GM18507 (cell line): Measurements from ENCODE around the gene EDN2.

ENCODE experiments used
- DNase-seq: peaks from one replicate; pipeline ENCODE4 v3.0.0; 2011; ENCODE audit warnings: low read depth; ENCODE audit not compliant: insufficient read length; ENCODE audit errors: extremely low spot score
- FAIRE-seq: peaks from 2 replicates; lab custom pipeline; 2011; peaks lifted over from hg19 to GRCh38; lab: Jason Lieb, UNC

EDN2 gene

DNA sequence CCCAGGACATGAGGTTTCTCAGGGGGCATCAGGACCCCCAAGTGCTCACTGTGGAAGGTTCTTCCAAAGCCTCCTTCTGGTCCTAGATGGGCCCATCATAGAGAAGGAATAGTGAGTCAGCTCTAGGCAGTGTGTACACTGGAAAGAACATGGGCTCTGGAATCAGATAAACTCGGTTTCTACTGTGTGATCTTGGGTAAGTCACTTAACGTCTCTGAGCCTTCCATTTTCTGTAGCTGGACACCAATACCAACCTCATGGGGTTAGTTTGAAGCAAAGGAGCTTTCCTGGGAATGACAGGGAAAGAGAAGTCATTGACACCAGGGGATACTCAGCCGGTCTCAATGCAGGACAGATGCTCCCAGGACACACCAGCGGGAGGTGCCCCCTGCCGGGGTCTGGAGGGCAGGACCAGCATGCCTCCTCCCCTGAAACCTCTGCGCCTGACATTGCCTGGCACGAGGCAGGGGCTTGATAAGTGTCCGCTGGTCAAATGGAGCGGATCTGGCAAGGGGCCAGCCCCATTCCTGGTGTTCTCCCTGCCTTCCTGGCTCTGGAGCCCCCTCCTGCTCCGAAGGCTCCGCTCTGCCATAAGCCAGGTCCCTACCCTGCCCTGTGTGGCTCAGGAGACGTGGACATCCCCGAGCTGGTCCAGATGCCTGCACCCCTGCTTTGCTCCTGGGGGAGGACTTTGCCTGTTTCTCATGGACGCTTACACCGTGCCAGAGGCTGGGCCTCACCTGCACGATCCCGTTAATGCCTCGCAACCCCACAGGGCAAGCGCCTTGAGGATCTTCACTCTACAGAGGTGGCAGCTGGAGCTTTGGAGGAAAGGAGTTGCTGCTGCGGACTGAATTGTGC is 52.8 kb downstream of the EDN2 start:
- DNase-seq (no peak), FAIRE-seq (no peak)

- no peak for DNase-seq
- no peak for FAIRE-seq
Measured at GRCh38 chr1:41430582-41430981, 53.9 kb downstream of the EDN2 start.

GRCh38 chr1:41430069-41430468 is 54.4 kb downstream of the EDN2 start:
- DNase-seq = no peak
- FAIRE-seq = no peak

DNA sequence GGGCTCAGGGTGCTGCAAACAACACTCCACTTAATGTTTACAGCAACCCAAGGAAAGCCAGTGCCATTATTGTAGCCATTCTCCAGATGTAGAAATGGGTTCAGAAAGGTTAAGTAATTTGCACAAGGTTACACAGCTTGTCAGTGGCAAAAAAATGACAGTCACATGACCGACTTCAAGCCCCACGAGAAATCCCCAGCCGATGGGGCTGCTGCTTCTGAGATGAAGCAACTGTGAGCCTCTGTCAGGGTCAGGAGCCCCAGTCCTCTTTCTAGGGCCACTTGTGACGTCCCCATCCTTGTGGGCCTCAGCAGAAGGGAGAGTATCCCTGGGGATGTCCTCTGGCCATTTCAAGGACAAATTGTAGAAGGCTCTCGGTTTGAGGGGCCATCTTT is 54.8 kb downstream of the EDN2 start:
- DNase-seq (no peak), FAIRE-seq (no peak)
